CD4-positive, alpha-beta T cell treated with Interleukin-6 for 4 hours (primary cell): ENCODE data around the gene OR8B12.
"Not testable (repeated sequence)": the region's sequence is repeated elsewhere in the genome, so short reads cannot be mapped to it uniquely, and the experiment has no call there.

Source experiments
- DNase-seq: peaks from one replicate; pipeline ENCODE4 v3.0.0-alpha.2; 2020; ENCODE audit warnings: mixed read lengths

Gene OR8B12

GRCh38 chr11:124519850-124520549 lies 23.5 kb downstream of the OR8B12 start:
- no peak for DNase-seq

GRCh38 chr11:124518989-124519451 lies 24.4 kb downstream of the OR8B12 start:
- no peak for DNase-seq

GRCh38 chr11:124517314-124517713 lies 26.1 kb downstream of the OR8B12 start:
- no peak for DNase-seq

- not testable (repeated sequence) for DNase-seq
Measured at GRCh38 chr11:124514675-124515074, 28.8 kb downstream of the OR8B12 start.

DNA sequence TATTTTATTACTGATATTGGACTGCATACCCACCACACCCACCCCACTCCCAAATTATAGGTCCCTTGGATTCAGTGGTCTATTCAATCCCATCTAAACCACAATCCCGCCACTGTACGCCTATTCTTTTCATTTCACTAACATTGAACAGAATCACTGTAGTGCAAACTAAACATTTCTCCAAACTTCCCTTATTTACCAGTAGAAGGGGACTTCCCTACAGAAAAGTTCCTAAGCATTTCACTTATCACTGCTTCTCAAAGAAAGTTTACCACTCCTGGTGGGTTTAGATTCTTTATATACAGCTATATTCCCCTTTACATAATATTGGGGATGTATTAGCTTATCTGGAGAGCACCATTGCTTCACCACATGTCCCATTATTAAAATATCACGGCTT lies 29.3 kb downstream of the OR8B12 start:
- DNase-seq: no peak

- DNase-seq: no peak
Measured at GRCh38 chr11:124511745-124512144, 31.7 kb downstream of the OR8B12 start.

DNA sequence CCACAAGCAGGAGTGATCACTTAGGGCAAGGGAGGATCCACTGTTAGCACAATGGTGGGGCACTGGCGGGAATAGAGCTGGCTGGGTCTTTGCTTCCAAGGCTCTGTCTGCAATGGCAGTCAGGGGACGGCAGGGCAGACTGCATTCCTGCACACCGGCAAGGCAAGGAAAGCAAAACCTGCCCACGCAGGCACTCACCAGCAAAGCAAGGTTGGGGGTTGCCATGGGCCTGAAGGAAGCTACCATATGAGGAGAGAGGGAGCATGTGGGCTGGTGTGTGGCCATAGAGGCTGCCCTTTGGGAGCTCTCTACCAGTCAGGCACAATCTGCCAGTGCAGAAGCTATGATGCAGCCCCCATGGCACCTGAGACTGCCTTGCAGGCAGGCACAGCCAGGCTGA lies 33.2 kb downstream of the OR8B12 start:
- DNase-seq: no peak

DNA sequence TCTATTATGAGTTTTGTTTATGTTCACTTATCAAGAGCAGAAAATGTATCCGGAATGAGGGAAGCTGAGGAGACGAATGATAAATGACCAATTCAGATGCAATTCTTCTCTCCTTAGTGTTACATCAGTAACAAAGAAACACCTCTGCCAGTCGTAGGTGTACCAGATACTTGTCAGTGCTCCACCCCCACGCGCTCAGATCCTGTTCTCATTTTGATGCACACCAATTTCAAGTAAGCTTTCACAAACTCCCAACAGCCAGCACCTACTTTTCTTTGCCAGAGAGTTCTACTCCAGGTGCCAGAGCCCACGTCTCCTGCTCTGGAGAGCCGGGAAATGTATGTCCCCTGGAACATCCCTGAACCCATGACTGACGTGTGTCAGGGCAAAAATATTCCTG lies 43.7 kb downstream of the OR8B12 start:
- DNase-seq: no peak

GRCh38 chr11:124493016-124493655 lies 50.3 kb downstream of the OR8B12 start:
- DNase-seq: no peak
